Measurements from ENCODE around the gene NIN.

The NIN gene

DNA sequence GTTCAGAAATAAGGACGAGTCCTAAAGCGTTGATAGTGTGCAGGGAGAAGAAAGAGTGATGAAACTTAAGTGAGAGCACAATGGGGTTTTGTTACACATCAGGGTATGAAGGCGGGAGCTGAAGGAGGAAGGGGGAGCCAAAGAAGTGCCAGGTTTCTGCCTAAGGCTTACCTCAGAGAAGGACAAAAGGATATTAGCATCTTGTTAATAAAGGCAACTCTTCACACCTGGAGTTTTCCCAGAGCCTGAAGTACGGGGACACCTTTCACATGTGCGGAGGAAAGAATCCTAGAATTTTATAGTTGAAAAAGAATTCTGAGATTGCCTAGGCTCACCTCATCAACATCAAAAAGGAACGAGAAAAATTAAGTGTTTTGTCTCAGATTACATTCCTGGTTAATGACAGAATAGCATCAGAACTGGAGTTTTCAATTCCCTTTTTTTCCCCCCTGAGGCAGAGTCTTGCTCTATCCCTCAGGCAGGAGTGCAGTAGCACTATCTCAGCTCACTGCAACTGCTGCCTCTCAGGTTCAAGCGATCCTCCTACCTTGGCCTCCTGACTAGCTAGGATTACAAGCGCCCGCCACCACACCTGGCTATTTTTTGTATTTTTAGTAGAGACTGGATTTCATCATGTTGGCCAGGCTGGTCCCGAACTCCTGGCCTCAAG, 160.6 kb downstream of the NIN start:
- H3K4me3 ChIP-seq (ENCODE audit: low read depth in 1 of 2, low read length in 1 of 2): no peak overlapping the region
- no peak overlapping the region for H3K27ac ChIP-seq
- no peak for TF ChIP-seq CTCF (IDR thresholded peaks at IDR 0.05)

More for the DNA sequence above, 160.6 kb downstream of the NIN start:
- Histone ChIP-seq H3K4me1 (ENCODE audit: control insufficient read depth in 1 of 2, insufficient read depth in 1 of 2, low read depth in 1 of 2, low read length in 1 of 2) (peaks cover 14 to 21% of the 10 kb centered on the region in 2 experiments), H3K9me3 (no peaks in the 10 kb centered on the region), H3K36me3 (no peaks in the 10 kb centered on the region), H3K27me3 (peaks cover 34% of the 10 kb centered on the region)
